ENCODE results near the gene WDR64. TPM values are rescaled to one million over a fixed set of nuclear protein-coding genes. Genes with fewer than 3 reads are reported as not detected.
"Not testable (repeated sequence)": the region's sequence is repeated elsewhere in the genome, so short reads cannot be mapped to it uniquely, and the experiment has no call there.

The WDR64 gene
- total RNA-seq, 2 donors from 2014 or later: not detected

- TF ChIP-seq, protein P1, sequence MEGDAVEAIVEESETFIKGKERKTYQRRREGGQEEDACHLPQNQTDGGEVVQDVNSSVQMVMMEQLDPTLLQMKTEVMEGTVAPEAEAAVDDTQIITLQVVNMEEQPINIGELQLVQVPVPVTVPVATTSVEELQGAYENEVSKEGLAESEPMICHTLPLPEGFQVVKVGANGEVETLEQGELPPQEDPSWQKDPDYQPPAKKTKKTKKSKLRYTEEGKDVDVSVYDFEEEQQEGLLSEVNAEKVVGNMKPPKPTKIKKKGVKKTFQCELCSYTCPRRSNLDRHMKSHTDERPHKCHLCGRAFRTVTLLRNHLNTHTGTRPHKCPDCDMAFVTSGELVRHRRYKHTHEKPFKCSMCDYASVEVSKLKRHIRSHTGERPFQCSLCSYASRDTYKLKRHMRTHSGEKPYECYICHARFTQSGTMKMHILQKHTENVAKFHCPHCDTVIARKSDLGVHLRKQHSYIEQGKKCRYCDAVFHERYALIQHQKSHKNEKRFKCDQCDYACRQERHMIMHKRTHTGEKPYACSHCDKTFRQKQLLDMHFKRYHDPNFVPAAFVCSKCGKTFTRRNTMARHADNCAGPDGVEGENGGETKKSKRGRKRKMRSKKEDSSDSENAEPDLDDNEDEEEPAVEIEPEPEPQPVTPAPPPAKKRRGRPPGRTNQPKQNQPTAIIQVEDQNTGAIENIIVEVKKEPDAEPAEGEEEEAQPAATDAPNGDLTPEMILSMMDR (conservative IDR thresholded peaks at IDR 0.05): no peak
- Histone ChIP-seq H3K36me3 (ENCODE audit: control insufficient read depth, insufficient read depth, low read length) (no peaks in the 10 kb centered on the region), H3K9me3 (ENCODE audit: control insufficient read depth, low read length) (no peaks in the 10 kb centered on the region), H3K9ac (ENCODE audit: extremely low read depth, low read length, poor library complexity, severe bottlenecking) (no peak overlapping the region), H3K4me1 (ENCODE audit: control insufficient read depth, insufficient read depth, low read length) (no peaks in the 10 kb centered on the region), H3K27ac (ENCODE audit: low read depth, low read length) (no peak overlapping the region), H3K4me3 (ENCODE audit: low read length) (no peak overlapping the region), H3K27me3 (ENCODE audit: control insufficient read depth, insufficient read depth, low read length, poor library complexity, severe bottlenecking) (peaks cover 86% of the 10 kb centered on the region)
- Mint-ChIP-seq H3K36me3 (ENCODE audit: low read depth) (no peaks in the 10 kb centered on the region), H3K27ac (no peak overlapping the region), H3K4me3 (no peak overlapping the region), H3K4me1 (peaks cover 9% of the 10 kb centered on the region), H3K9me3 (peaks cover 5% of the 10 kb centered on the region), H3K27me3 (ENCODE audit: insufficient read depth) (peaks cover 52% of the 10 kb centered on the region)
- DNase-seq: no peak
- 100% methylated on average over 2 of the region's 2 CpGs; no CpG with 5 or more reads in 1 of the 2 experiments for WGBS, 2 experiments (ENCODE audit: insufficient coverage in 1 of 2, insufficient read length in 1 of 2)
Measured at GRCh38 chr1:241678536-241678935, 26.5 kb downstream of the WDR64 start.

DNA sequence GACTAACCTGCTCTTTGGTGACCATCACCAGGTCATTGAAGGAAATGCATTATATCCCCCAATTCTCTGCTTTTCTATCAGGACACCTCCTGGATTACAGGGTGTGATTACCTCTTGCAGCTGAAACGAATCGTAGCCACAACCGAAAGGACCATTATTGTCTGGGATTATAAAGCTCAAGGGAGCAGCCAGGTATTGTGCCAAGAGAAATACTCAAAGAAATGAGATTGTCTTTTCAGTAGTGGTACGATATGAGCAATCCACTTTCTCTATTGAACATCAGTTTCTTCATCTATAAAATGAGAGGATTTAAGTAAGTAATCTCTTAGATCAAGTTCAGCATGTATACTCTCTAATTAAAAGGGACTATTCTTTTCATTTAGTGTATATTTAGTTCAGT lies 27.3 kb downstream of the WDR64 start:
- Mint-ChIP-seq H3K36me3 (ENCODE audit: low read depth) (no peaks in the 10 kb centered on the region), H3K4me3 (no peak overlapping the region), H3K4me1 (peaks cover 9% of the 10 kb centered on the region), H3K9me3 (peaks cover 5% of the 10 kb centered on the region), H3K27ac (no peak overlapping the region), H3K27me3 (ENCODE audit: insufficient read depth) (peaks cover 45% of the 10 kb centered on the region)
- TF ChIP-seq, protein P1 (conservative IDR thresholded peaks at IDR 0.05): no peak
- H3K4me3 ChIP-seq (ENCODE audit: low read length): no peak overlapping the region
- no peaks in the 10 kb centered on the region for H3K36me3 ChIP-seq (ENCODE audit: control insufficient read depth, insufficient read depth, low read length)
- DNase-seq: no peak
- 96 to 100% methylated on average over 3 to 4 of the region's 4 CpGs for WGBS, 2 experiments (ENCODE audit: insufficient coverage in 1 of 2, insufficient read length in 1 of 2)
- no peak overlapping the region for H3K27ac ChIP-seq (ENCODE audit: low read depth, low read length)
- no peaks in the 10 kb centered on the region for H3K9me3 ChIP-seq (ENCODE audit: control insufficient read depth, low read length)
- H3K27me3 ChIP-seq (ENCODE audit: control insufficient read depth, insufficient read depth, low read length, poor library complexity, severe bottlenecking): peaks cover 85% of the 10 kb centered on the region
- H3K4me1 ChIP-seq (ENCODE audit: control insufficient read depth, insufficient read depth, low read length): no peaks in the 10 kb centered on the region
- no peak overlapping the region for H3K9ac ChIP-seq (ENCODE audit: extremely low read depth, low read length, poor library complexity, severe bottlenecking)

DNA sequence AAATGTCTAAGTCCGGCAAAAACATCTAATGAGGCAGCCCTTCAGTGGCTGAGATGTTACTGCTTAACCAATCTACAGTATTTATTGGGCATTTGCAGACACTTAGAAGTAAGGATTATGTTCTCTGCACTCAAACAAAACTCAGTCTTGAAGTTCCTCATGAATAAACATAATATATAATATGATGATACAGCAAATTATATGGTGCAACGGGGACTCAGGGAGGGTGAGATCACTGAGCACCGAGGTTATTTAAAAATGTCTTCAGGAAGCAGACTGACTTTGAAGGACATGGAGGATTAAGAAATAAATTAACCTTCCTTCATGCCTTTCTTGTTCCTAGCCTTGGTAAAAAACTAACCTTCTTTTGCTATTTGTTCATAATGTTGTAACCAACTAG lies 27.9 kb downstream of the WDR64 start:
- no peak overlapping the region for H3K4me3 ChIP-seq (ENCODE audit: low read length)
- H3K9me3 ChIP-seq (ENCODE audit: control insufficient read depth, low read length): no peaks in the 10 kb centered on the region
- TF ChIP-seq, protein P1 (conservative IDR thresholded peaks at IDR 0.05): no peak
- Mint-ChIP-seq H3K36me3 (ENCODE audit: low read depth) (no peaks in the 10 kb centered on the region), H3K4me3 (no peak overlapping the region), H3K27me3 (ENCODE audit: insufficient read depth) (peaks cover 46% of the 10 kb centered on the region), H3K9me3 (peaks cover 5% of the 10 kb centered on the region), H3K27ac (no peak overlapping the region), H3K4me1 (peaks cover 9% of the 10 kb centered on the region)
- no peak for DNase-seq
- H3K27ac ChIP-seq (ENCODE audit: low read depth, low read length): no peak overlapping the region
- no peaks in the 10 kb centered on the region for H3K36me3 ChIP-seq (ENCODE audit: control insufficient read depth, insufficient read depth, low read length)
- H3K27me3 ChIP-seq (ENCODE audit: control insufficient read depth, insufficient read depth, low read length, poor library complexity, severe bottlenecking): peaks cover 85% of the 10 kb centered on the region
- 92% methylated on average over 3 of the region's 3 CpGs; no CpG with 5 or more reads in 1 of the 2 experiments for WGBS, 2 experiments (ENCODE audit: insufficient coverage in 1 of 2, insufficient read length in 1 of 2)
- H3K9ac ChIP-seq (ENCODE audit: extremely low read depth, low read length, poor library complexity, severe bottlenecking): no peak overlapping the region
- no peaks in the 10 kb centered on the region for H3K4me1 ChIP-seq (ENCODE audit: control insufficient read depth, insufficient read depth, low read length)

GRCh38 chr1:241681861-241682448 lies 29.9 kb downstream of the WDR64 start:
- not testable (repeated sequence) for H3K4me1 Mint-ChIP-seq

More at GRCh38 chr1:241681861-241682448, 29.9 kb downstream of the WDR64 start:
- H3K27me3 ChIP-seq (ENCODE audit: control insufficient read depth, insufficient read depth, low read length, poor library complexity, severe bottlenecking): peaks cover 82% of the 10 kb centered on the region
- not testable (repeated sequence) for H3K36me3 Mint-ChIP-seq (ENCODE audit: low read depth); H3K9me3 ChIP-seq (ENCODE audit: control insufficient read depth, low read length); H3K27ac ChIP-seq (ENCODE audit: low read depth, low read length); H3K27ac Mint-ChIP-seq; DNase-seq; H3K4me3 ChIP-seq (ENCODE audit: low read length); H3K9me3 Mint-ChIP-seq; H3K36me3 ChIP-seq (ENCODE audit: control insufficient read depth, insufficient read depth, low read length); H3K9ac ChIP-seq (ENCODE audit: extremely low read depth, low read length, poor library complexity, severe bottlenecking); H3K4me1 ChIP-seq (ENCODE audit: control insufficient read depth, insufficient read depth, low read length); H3K4me3 Mint-ChIP-seq
- peaks cover 43% of the 10 kb centered on the region for H3K27me3 Mint-ChIP-seq (ENCODE audit: insufficient read depth)
- WGBS, 2 experiments (ENCODE audit: insufficient coverage in 1 of 2, insufficient read length in 1 of 2): 70 to 84% methylated on average over 3 to 4 of the region's 4 CpGs
